Measurements from ENCODE around the gene TSPAN1. TPM values are rescaled to one million over a fixed set of nuclear protein-coding genes. Genes with fewer than 3 reads are reported as not detected.

The TSPAN1 gene
- 10 to 100 TPM in 1 of 12 donors, 1 to 10 TPM in 4, under 1 TPM in 6, not detected in 1; 0.48 to 30.1 (median 0.80) TPM for polyA plus RNA-seq (ENCODE audit: insufficient read length in 12 of 12)
- long read RNA-seq, donor 1, transcript TSPAN1-204 (3 exons, 590 nt), result major isoform, 9 of 283 reads
- long read RNA-seq, donor 1, partial matches to known transcripts, result 274 of 283 reads
- long read RNA-seq, donor 1, other reads (novel, unspliced or antisense), result 0 of 283 reads
- long read RNA-seq, donor 2, result 0 reads
- long read RNA-seq, donor 3, result 0 reads
- long read RNA-seq, donor 4, result 0 reads
- long read RNA-seq, donor 5, result 0 reads
- long read RNA-seq, donor 6, result 0 reads
- long read RNA-seq, donor 7, result 0 reads
- long read RNA-seq, donor 8, result 0 reads
- long read RNA-seq, donor 9, result 0 reads
- long read RNA-seq, donor 10, result 0 reads
- long read RNA-seq, donor 11, result 0 reads

DNA sequence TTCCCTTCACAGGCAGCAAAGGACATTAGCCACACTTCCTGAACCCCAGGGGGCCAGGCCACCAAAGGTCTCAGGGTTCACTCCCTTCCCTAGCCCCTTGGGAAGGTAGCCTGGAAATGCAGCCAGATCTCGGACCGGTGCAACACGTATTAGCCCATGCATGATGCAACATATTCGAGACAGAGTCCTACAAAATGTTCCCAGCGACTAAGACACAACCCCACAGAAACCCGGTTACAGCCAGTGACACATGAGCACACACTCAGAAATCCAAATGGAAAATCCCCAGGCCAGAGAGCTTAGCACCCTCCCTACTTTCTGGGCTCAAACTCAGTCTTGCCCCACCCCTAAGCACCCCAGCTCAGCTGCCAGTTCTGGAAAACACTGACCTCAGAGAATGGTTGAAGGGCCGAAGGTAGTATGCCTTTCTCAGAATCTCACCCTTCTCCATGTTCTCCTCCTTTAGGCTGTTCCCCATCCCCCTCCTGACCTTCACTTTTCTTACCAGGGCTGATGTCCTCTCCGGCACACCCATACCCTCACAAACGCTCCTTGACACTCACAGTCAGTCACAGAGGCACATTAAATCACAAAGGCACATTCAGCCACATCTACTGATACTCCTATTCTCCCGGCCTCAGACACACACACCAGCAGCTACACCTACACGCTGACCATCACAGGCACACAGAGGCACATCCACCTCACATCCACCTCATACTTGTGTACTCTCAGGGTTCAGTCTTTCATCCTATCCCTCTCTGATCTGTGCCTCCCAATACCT lies at the start of gene TSPAN1:
Gene TSPAN1 (plus strand): TSS at position 640 of the 784 bp plus-strand sequence. CDS start 6,021 bp downstream, outside the sequence.
- no peak for DNase-seq

GRCh38 chr1:46128344-46128743 lies 46.5 kb upstream of the TSPAN1 start:
- DNase-seq, result no peak

DNA sequence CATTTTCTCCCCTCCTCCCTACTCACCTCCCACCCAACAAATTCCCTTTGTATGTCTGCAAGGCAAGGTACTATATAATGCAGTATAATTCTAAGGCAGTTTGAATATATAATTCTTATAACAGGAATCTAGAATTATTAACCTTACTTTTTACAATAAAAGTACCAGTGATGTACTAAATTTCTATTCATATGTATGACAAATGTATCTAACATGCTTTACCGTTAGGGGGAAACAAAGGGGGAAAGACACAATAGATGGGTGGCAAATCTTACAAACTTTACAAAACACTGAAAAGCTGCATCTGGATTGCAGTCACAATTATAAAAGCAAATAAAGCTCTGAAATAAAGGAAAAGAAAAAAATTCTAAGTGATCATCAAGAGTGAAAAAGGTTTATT lies 44.8 kb upstream of the TSPAN1 start:
- DNase-seq, result no peak

DNA sequence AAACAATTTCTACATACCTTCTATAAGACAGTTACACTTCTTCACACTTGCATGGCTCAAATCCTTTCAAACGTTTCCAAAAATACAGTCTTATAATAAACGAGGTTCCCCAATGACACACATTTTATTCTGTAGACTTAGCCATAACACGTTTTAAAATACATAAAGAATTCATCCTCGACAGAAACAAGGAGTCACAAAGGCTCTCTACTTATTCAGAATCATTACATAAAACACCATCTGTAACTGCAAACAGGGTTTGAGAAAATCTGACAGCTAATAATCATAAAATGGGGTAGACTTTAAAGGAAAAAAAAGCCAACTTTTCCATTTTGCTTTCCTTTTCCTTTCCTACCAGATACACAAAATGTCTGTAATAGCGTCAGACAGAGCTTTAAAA lies 44.3 kb upstream of the TSPAN1 start:
- no peak for DNase-seq

DNA sequence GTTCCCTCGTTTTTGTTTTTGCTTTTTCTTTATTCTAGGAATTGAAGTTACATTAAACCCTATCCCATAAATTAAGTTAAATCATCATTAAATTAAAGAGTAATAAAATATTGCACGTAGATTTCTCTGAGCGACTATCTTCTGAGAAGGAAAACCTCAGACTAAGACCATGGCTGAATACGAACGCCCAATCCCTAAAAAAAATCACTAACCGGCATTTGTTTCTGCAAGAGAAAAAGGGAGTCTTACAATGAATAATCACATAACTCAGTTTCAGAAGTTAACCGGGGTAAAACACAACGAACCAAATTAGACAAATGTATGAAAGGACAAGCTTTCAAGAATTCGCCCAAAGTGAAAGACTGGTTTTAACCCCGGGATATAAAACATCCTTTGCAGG lies 43.8 kb upstream of the TSPAN1 start:
- peak; percentile 31 for DNase-seq

DNA sequence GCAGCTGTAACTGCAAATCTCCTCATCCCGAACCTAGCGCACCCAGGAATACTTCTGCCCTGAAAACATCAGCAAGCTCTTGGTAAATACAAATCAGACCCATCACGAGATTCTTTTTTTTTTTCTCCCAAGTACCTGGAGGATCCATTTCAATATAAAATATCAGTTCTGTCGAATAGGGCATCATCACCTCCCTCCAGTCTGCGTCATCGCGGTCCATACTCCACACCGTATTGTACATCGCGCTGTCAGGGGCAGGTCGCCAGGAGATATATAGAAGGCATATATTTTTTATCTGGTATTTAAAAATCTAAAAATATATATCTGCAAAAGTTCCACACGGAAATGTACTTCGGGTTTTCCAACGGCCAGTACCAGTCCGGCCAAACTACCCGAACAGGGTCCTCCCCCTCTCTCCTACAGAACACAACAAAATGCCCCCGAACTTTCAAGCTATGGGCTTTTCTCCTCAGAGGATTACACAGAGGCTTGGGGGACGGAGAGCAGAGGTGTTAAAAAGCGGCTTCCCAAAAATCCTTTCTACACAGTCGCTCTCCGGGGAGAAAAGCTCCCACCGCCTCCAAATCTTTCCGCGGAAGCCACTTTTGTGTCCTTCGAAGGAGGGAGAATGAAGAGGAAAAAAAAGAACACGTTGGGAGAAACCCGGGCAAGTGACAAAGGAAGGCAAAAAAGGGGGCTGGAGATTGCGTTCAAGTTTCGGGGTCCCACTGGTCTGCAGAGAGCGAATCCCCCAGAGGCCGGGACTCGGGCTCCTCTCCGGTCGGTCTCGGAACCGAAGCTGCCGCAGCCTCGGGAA lies 43.0 kb upstream of the TSPAN1 start:
- DNase-seq, result peak; percentile 41

DNA sequence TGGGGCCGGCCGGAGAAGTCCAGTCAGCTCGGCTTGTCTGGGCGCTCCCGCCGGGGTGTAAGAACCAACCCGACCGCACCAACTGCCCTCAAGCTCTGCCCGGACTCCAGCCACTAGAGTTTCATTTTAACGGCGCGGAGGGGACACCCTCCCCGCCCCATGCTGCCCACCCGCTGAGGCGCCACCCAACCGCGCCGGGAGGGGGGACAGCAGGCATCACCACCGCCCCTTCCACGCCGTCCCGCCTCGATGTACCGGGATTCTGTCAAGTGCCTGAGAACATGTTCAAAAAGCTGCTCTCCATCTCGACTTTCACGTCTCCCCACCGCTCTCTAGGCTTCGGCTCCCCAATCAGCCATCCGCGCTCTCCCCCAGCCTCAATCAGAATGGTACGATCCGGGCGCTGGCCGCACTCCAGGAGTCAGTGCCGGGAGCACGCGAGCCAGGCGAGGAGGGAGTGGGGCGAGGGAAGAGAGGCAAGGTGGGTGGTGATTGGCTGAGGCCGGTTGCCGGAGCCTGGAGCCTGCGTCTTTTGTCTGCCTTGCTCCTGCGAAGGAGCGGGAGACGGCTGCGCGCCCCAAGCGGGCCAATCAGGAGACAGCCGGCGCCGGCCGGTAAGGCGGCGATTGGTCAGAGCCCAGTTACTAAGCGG lies 42.2 kb upstream of the TSPAN1 start, which contains the start of gene PIK3R3:
Gene PIK3R3 (minus strand): TSS at position 101 of the 652 bp plus-strand sequence. CDS start 677 bp downstream, outside the sequence.
- DNase-seq, result peak; percentile 99

DNA sequence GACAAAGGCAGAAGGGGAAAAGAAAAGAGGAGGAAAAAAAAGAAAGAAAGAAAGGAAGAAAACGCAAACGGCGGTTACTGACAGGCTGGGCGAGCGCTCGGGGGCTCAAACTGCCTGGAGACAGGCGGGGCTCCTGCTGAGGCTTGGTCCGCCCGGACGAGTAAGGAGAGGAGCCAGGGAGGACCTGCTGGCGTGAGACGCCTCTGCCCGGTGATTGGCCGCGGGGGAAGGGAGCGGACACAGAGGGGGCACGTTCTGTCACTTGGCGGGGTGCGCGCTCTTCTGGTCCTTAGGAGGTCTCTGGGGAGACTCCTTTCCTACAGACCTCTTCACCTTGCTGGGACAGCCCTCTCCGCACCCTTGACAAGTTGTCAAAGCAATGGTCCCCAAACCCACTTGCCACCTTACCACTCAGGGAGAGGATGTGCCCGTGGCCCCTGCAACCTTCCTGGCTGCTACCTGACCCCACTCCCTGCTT lies 41.7 kb upstream of the TSPAN1 start:
- no peak for DNase-seq

DNA sequence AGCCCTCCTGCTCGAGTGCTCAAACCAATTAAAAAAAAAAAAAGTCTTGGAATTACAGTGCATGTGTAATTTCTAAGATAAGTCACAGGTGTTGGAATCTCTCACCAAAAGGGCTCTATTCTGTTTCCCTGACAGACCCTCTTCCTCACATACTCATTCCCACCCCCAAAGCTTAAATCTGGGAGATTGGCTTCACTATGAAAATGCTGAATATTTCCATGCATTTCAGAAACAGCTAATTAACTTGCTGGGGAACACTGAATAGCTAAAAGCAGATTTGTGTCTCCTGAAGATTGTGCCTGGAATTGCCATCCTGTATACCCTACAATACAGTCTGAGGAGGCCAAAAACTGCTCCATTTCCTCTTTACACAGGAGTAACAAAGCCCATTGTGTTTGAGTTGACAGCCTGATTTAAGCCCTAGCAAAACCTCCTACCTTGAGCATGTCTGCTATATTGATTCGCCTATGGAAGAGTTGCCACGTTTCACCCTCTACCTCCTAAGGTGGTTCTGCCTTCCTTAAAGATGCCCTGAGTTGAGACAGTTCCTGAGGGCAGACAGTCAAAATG lies 41.0 kb upstream of the TSPAN1 start:
- DNase-seq, result no peak

GRCh38 chr1:46134660-46135331 lies 40.1 kb upstream of the TSPAN1 start:
- DNase-seq, result no peak

- no peak for DNase-seq
Measured at GRCh38 chr1:46136711-46137110, 38.2 kb upstream of the TSPAN1 start.

GRCh38 chr1:46137916-46138315 lies 37.0 kb upstream of the TSPAN1 start:
- DNase-seq, result no peak

DNA sequence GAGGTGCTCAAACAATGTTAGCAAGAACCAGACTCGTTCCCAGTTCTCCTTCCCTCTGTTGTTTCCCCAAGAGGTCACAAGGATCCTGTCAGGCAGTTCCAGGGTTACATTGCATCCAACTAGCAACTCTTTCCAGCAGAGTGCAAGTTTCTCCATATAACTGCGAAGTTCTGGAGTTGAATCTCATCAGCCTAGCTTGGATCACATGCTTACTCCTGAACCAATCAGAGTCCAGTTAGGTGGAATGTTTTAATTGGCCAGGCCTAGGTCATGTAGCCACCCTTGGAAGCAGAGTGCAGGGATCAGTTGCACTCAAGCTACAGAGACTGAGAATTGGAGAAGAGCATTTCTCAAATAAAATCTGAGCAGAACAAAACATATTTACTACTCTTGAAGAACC lies 26.6 kb upstream of the TSPAN1 start:
- no peak for DNase-seq

- no peak for DNase-seq
Measured at GRCh38 chr1:46150085-46150484, 24.8 kb upstream of the TSPAN1 start.

DNA sequence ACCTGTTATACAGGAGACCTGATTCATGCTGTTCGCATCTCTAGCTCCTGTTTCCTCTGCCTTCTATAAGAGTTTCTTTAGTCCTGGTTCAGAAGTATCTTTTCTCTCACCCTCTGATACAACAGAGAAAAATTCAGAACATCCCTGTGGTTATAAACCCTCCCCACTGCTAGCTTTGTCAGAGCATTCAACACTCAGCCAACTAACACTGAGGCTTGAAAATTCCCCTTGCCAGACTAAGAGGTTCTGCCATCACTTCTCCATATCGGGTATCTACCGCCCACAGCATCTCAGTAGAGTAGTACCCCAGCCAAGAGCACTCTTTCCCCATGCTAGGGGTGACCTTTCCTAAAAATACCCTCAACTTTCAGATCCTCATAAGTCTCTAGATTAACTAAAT lies 22.9 kb upstream of the TSPAN1 start:
- no peak for DNase-seq

DNA sequence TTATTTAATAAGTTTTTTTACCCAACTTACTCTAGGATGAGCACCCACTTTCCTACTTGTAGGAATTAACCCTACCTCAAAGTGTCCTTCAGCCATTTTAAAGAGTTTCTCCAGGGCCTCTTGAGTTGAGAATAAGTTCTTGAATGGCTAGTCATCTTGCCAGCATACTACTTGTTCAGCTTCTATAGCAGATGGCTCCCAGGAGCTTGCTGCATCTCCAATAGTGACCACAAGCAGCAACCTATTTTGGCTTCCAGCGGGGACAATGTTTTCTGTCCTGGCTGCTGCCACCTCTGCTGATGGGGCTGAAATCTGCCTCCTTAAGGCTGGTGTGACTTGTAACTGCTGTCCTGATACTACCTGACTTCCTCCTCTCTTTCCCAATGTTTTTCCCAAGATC lies 21.7 kb upstream of the TSPAN1 start:
- no peak for DNase-seq

- DNase-seq, result no peak
Measured at GRCh38 chr1:46153732-46154131, 21.2 kb upstream of the TSPAN1 start.

- DNase-seq, result no peak
Measured at GRCh38 chr1:46157916-46158311, 17.0 kb upstream of the TSPAN1 start.

- no peak for DNase-seq
Measured at GRCh38 chr1:46158312-46159281, 16.3 kb upstream of the TSPAN1 start.
